IPS DF 6.9 (cell line): ENCODE measurements around the gene ADSS2.
"Not testable (repeated sequence)": the region's sequence is repeated elsewhere in the genome, so short reads cannot be mapped to it uniquely, and the experiment has no call there.

Experiments
- DNase-seq: peaks from one replicate; pipeline ENCODE4 v3.0.0-alpha.2; 2013; ENCODE audit warnings: low read depth, low spot score
- H3K27ac ChIP-seq: one replicate; pipeline ENCODE4 v1.5.1; 2013; ENCODE audit warnings: low read length, control low read depth
- H3K27me3 ChIP-seq: 2 replicates; pipeline ENCODE4 v1.6.1; 2013; ENCODE audit warnings: mild to moderate bottlenecking, low read length; ENCODE audit not compliant: control insufficient read depth, insufficient read depth
- H3K36me3 ChIP-seq: 2 replicates; pipeline ENCODE4 v1.6.1; 2013; ENCODE audit warnings: low read length; ENCODE audit not compliant: control insufficient read depth, insufficient read depth
- H3K4me1 ChIP-seq: 2 replicates; pipeline ENCODE4 v1.6.1; 2013; ENCODE audit warnings: low read length; ENCODE audit not compliant: control insufficient read depth, insufficient read depth
- H3K4me3 ChIP-seq: 2 replicates; pipeline ENCODE4 v1.5.1; 2013; ENCODE audit warnings: mild to moderate bottlenecking, low read length
- H3K9me3 ChIP-seq: 2 replicates; pipeline ENCODE4 v1.6.1; 2013; ENCODE audit warnings: low read length, inconsistent platforms; ENCODE audit not compliant: control insufficient read depth, insufficient read depth
- WGBS: extraction: QIAGEN DNeasy Blood & Tissue Kit; methylation state at CpG from one replicate; pipeline ENCODE4 v1.1.7; 2013; ENCODE audit warnings: mixed read lengths, missing lambda C conversion rate; ENCODE audit not compliant: insufficient read length, insufficient coverage; 5-methylcytosine and 5-hydroxymethylcytosine counted together

Gene ADSS2

GRCh38 chr1:244451539-244451950 is at the start of gene ADSS2:
Gene ADSS2, minus strand, starts transcription at chr1:244451909. Its CDS starts 92 bp downstream, at chr1:244451817.
- WGBS: no CpG with 5 or more reads among the region's 45 CpGs
- Histone ChIP-seq H3K27ac (no peak within 1 kb of the TSS), H3K4me3 (peak within 1 kb of the TSS; percentile 94), H3K36me3 (no peaks in the 10 kb centered on the region; the same call in 1 of the 2 replicates), H3K4me1 (peaks cover 7% of the 10 kb centered on the region), H3K27me3 (no peaks in the 10 kb centered on the region), H3K9me3 (no peaks in the 10 kb centered on the region)
- DNase-seq: no peak

- not testable (repeated sequence) for DNase-seq, H3K27me3 ChIP-seq, H3K27ac ChIP-seq, H3K36me3 ChIP-seq, H3K4me3 ChIP-seq, H3K4me1 ChIP-seq, H3K9me3 ChIP-seq
- no CpG with 5 or more reads among the region's 4 CpGs for WGBS
These were observed 48.8 kb upstream of the ADSS2 start for GRCh38 chr1:244500515-244500914.

GRCh38 chr1:244499484-244499883 is 47.8 kb upstream of the ADSS2 start:
- H3K9me3 ChIP-seq, H3K4me3 ChIP-seq, H3K4me1 ChIP-seq, H3K27ac ChIP-seq, H3K27me3 ChIP-seq, H3K36me3 ChIP-seq, DNase-seq: not testable (repeated sequence)
- WGBS: no CpG with 5 or more reads among the region's 2 CpGs

GRCh38 chr1:244497805-244498204 is 46.1 kb upstream of the ADSS2 start:
- Histone ChIP-seq H3K27me3 (no peaks in the 10 kb centered on the region), H3K4me1 (no peaks in the 10 kb centered on the region), H3K9me3 (no peaks in the 10 kb centered on the region), H3K4me3 (no peak overlapping the region), H3K27ac (no peak overlapping the region), H3K36me3 (no peaks in the 10 kb centered on the region)
- no peak for DNase-seq
- no CpG with 5 or more reads among the region's 1 CpG for WGBS

- H3K36me3 ChIP-seq: no peaks in the 10 kb centered on the region
- no peak for DNase-seq
- H3K9me3 ChIP-seq: no peaks in the 10 kb centered on the region
- no peaks in the 10 kb centered on the region for H3K27me3 ChIP-seq
- H3K27ac ChIP-seq: no peak overlapping the region
- H3K4me1 ChIP-seq: no peaks in the 10 kb centered on the region
- no CpG with 5 or more reads among the region's 1 CpG for WGBS
- H3K4me3 ChIP-seq: no peak overlapping the region
These were observed 44.5 kb upstream of the ADSS2 start for GRCh38 chr1:244496186-244496585.

GRCh38 chr1:244494653-244495052 is 42.9 kb upstream of the ADSS2 start:
- WGBS: no CpG with 5 or more reads among the region's 2 CpGs
- Histone ChIP-seq H3K9me3 (no peaks in the 10 kb centered on the region), H3K27me3 (no peaks in the 10 kb centered on the region), H3K27ac (no peak overlapping the region), H3K4me3 (no peak overlapping the region), H3K4me1 (no peaks in the 10 kb centered on the region), H3K36me3 (no peaks in the 10 kb centered on the region)
- no peak for DNase-seq

GRCh38 chr1:244484971-244485370 is 33.3 kb upstream of the ADSS2 start:
- not testable (repeated sequence) for H3K4me3 ChIP-seq, H3K27me3 ChIP-seq, DNase-seq, H3K27ac ChIP-seq, H3K9me3 ChIP-seq, H3K4me1 ChIP-seq, H3K36me3 ChIP-seq
- no CpG with 5 or more reads among the region's 3 CpGs for WGBS

GRCh38 chr1:244473059-244473605 is 21.4 kb upstream of the ADSS2 start:
- WGBS: no CpG with 5 or more reads among the region's 6 CpGs
- Histone ChIP-seq H3K4me1 (no peaks in the 10 kb centered on the region), H3K9me3 (no peaks in the 10 kb centered on the region), H3K27me3 (no peaks in the 10 kb centered on the region), H3K36me3 (no peaks in the 10 kb centered on the region), H3K4me3 (no peak overlapping the region), H3K27ac (no peak overlapping the region)
- no peak for DNase-seq

GRCh38 chr1:244466724-244467123 is 15.0 kb upstream of the ADSS2 start:
- H3K27ac ChIP-seq: no peak overlapping the region
- no peaks in the 10 kb centered on the region for H3K9me3 ChIP-seq
- no peaks in the 10 kb centered on the region for H3K36me3 ChIP-seq
- H3K4me1 ChIP-seq: no peaks in the 10 kb centered on the region
- H3K27me3 ChIP-seq: no peaks in the 10 kb centered on the region
- no peak for DNase-seq
- no peak overlapping the region for H3K4me3 ChIP-seq
- WGBS: no CpG with 5 or more reads among the region's 2 CpGs

GRCh38 chr1:244461245-244462071 is 9.7 kb upstream of the ADSS2 start, which contains the start of gene CATSPERE:
Gene CATSPERE, plus strand, starts transcription at chr1:244461273. Its CDS starts 157 bp downstream, at chr1:244461430.
- WGBS: no CpG with 5 or more reads among the region's 61 CpGs

More at GRCh38 chr1:244461245-244462071, 9.7 kb upstream of the ADSS2 start, which contains the start of gene CATSPERE:
- peak within 1 kb of the TSS; percentile 29; the same call in 1 of the 2 replicates for H3K4me3 ChIP-seq
- no peaks in the 10 kb centered on the region; the same call in 1 of the 2 replicates for H3K4me1 ChIP-seq
- DNase-seq: peak; percentile 87
- no peaks in the 10 kb centered on the region; the same call in 1 of the 2 replicates for H3K9me3 ChIP-seq
- H3K36me3 ChIP-seq: no peaks in the 10 kb centered on the region; the same call in 1 of the 2 replicates
- no peak within 1 kb of the TSS for H3K27ac ChIP-seq
- H3K27me3 ChIP-seq: no peaks in the 10 kb centered on the region
